ENCODE results near the gene TMEM9.

- TF ChIP-seq NFRKB (IDR thresholded peaks at IDR 0.05) (no peak), LEF1 (IDR thresholded peaks at IDR 0.05; ENCODE audit: borderline replicate concordance) (no peak), SUZ12 (IDR thresholded peaks at IDR 0.05) (no peak), SP1 (IDR thresholded peaks at IDR 0.05) (no peak), ELF4 (IDR thresholded peaks at IDR 0.05) (no peak), TARDBP (IDR thresholded peaks at IDR 0.05) (no peak), ZNF384 (IDR thresholded peaks at IDR 0.05) (no peak), BHLHE40 (IDR thresholded peaks at IDR 0.05; ENCODE audit: borderline replicate concordance) (no peak), L3MBTL2 (conservative IDR thresholded peaks at IDR 0.05) (no peak)
These were observed 14.9 kb upstream of the TMEM9 start for GRCh38 chr1:201169203-201169602.

Data from HEK293T (cell line).